OCI-LY7 (cell line): ENCODE results near the gene ALK.

Source experiments
- CTCF ChIP-seq: fragments of 200-600 bp; sonication (generic); conservative IDR thresholded peaks from 2 replicates; pipeline ENCODE4 v1.5.1; 2014; ENCODE audit warnings: mild to moderate bottlenecking, antibody characterized with exemption, low read length, moderate library complexity, mixed read lengths
- EZH2phosphoT487 ChIP-seq: fragments of 200-600 bp; sonication (generic); IDR thresholded peaks from 2 replicates; pipeline ENCODE4 v1.6.1; 2018; ENCODE audit warnings: low read depth, borderline replicate concordance, mild to moderate bottlenecking, mixed run types, antibody characterized with exemption, low read length, moderate library complexity, mixed read lengths

GRCh38 chr2:29573147-29573546 lies 348.2 kb downstream of the ALK start:
- TF ChIP-seq CTCF (no peak), EZH2phosphoT487 (no peak)
